Activated naive CD8-positive, alpha-beta T cell treated with anti-CD3 and anti-CD28 coated beads for 36 hours (primary cell): ENCODE data around the gene ZNF234. TPM values are rescaled to one million over a fixed set of nuclear protein-coding genes. Genes with fewer than 3 reads are reported as not detected.
"Not testable (repeated sequence)": the region's sequence is repeated elsewhere in the genome, so short reads cannot be mapped to it uniquely, and the experiment has no call there.

Experiments used
- DNase-seq: peaks from one replicate; pipeline ENCODE4 v3.0.0; 2021
- H3K27ac Mint-ChIP-seq: one replicate; pipeline ENCODE4 v1.8.0; 2022; ENCODE audit warnings: mild to moderate bottlenecking, moderate library complexity, mixed read lengths
- H3K27me3 Mint-ChIP-seq: one replicate; pipeline ENCODE4 v1.8.0; 2022; ENCODE audit warnings: mild to moderate bottlenecking, mixed read lengths
- H3K36me3 Mint-ChIP-seq: one replicate; pipeline ENCODE4 v1.8.0; 2021; ENCODE audit warnings: mild to moderate bottlenecking, mixed read lengths
- H3K4me1 Mint-ChIP-seq: one replicate; pipeline ENCODE4 v1.8.0; 2021; ENCODE audit warnings: mixed read lengths
- H3K4me3 Mint-ChIP-seq: one replicate; pipeline ENCODE4 v1.8.0; 2022; ENCODE audit warnings: mild to moderate bottlenecking, moderate library complexity, mixed read lengths
- H3K9me3 Mint-ChIP-seq: one replicate; pipeline ENCODE4 v1.8.0; 2022; ENCODE audit warnings: mixed read lengths
- total RNA-seq, 2 experiments: library from RNA; stranded (reverse); gene quantifications; one replicate each; pipeline ENCODE4 v1.2.3, GENCODE V29; 2021

ZNF234 gene
- total RNA-seq, 2 experiments from 2014 or later, result 6.9 to 7.0 TPM

DNA sequence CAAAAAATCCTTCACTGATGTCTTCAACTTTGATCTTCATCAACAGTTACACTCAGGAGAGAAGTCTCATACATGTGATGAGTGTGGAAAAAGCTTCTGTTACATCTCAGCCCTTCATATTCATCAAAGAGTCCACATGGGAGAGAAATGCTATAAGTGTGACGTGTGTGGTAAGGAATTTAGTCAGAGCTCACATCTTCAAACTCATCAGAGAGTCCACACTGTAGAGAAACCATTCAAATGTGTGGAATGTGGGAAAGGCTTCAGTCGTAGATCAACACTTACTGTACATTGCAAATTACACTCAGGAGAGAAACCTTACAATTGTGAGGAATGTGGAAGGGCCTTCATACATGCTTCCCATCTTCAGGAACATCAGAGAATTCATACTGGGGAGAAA lies 15.1 kb downstream of the ZNF234 start:
- no peak overlapping the region for H3K27ac Mint-ChIP-seq
- H3K36me3 Mint-ChIP-seq, result peaks cover 65% of the 10 kb centered on the region
- peaks cover 51% of the 10 kb centered on the region for H3K9me3 Mint-ChIP-seq
- no peak overlapping the region for H3K4me3 Mint-ChIP-seq
- no peak for DNase-seq
- H3K4me1 Mint-ChIP-seq, result no peaks in the 10 kb centered on the region
- no peaks in the 10 kb centered on the region for H3K27me3 Mint-ChIP-seq

DNA sequence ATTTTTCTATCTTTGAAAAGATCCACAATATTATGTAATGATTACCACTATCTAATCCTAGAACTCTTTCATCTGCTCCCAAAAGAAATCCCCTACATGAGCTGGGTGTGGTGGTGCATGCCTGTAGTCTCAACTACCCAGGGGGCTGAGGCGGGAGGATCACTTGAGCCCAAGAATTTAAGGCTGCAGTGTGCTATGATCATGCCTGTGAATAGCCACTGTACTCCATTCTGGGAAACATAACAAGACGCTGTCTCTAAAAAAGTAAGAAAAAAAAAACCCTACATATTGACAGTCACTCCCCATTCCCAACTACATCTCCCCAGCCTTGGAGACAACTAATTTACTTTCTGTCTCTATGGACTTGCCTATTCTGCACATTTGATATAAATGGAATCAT lies 22.4 kb downstream of the ZNF234 start:
- H3K27ac Mint-ChIP-seq, result no peak overlapping the region
- H3K4me3 Mint-ChIP-seq, result no peak overlapping the region
- DNase-seq, result no peak
- peaks cover 29% of the 10 kb centered on the region for H3K4me1 Mint-ChIP-seq
- peaks cover 34% of the 10 kb centered on the region for H3K36me3 Mint-ChIP-seq
- H3K9me3 Mint-ChIP-seq, result peaks cover 41% of the 10 kb centered on the region
- H3K27me3 Mint-ChIP-seq, result no peaks in the 10 kb centered on the region

DNA sequence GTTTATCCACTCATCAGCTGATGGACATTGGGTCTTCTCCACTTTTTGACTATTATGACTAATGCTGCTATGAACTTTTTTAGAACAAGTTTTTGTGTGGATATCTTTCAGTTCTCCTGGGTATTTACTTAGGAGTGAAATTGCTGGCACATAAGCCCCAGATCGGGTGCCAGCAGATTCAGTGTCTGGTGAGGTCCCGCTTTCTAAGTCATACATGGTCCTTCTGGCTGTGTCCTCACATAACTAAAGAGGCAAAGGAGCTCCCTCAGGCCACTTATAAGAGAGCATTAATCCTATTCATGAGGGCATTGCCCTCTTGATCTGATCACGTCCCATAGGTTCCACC lies 22.9 kb downstream of the ZNF234 start:
- Mint-ChIP-seq H3K4me1 (peaks cover 29% of the 10 kb centered on the region), H3K27me3 (no peaks in the 10 kb centered on the region), H3K27ac (peak overlapping the region; percentile 94), H3K36me3 (peaks cover 39% of the 10 kb centered on the region), H3K9me3 (peaks cover 43% of the 10 kb centered on the region), H3K4me3 (peak overlapping the region; percentile 91)
- DNase-seq, result no peak

DNA sequence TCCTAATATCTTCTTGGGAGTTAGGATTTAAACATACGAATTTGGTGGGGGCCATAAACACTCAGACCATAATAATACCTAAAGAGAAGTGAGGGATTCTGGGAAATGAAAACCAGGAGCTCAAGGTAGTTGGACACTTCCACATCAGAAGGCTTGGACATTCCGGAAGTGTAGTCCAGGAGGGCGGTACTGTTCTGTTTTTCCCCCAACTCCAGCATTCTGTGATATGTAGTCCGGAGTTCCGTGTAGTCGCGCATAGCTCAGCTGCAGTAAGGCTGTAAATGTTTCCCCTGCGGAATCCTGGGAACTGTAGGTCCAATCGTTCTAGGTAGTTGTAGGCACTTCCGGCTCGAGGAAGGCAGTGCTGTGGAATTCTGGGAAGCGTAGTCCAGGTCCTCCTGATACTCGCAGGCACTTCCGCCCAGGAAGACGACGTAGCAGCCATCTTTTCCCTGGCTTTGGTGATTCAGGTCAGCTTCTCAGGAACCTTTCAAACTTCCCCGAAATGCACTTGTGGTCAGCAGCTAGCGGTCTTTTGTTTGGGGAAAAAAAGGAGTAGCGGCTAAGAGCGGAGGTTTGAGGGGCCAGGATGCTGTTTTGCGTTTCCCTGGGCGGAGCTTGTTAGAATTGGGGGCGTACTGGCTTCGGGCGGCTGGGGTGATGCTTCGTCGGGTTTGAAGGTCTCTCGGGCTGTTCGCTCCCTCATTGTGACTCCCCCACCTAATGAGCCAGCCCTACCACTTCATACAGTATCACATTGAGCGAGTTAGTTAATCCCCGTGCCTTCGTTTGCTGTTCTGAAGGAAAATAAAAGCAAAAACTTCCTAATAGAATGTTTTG lies 23.5 kb downstream of the ZNF234 start, which contains the start of gene ZNF226:
ZNF226 (plus strand) TSS at position 428 of the 840 bp plus-strand sequence. CDS start 4,981 bp downstream, outside the sequence.
- Mint-ChIP-seq H3K4me3 (peak within 1 kb of the TSS; percentile 91), H3K27ac (peak within 1 kb of the TSS; percentile 94), H3K4me1 (peaks cover 29% of the 10 kb centered on the region), H3K36me3 (peaks cover 45% of the 10 kb centered on the region), H3K27me3 (no peaks in the 10 kb centered on the region), H3K9me3 (peaks cover 45% of the 10 kb centered on the region)
- DNase-seq, result peak; percentile 79

- Mint-ChIP-seq H3K36me3 (peaks cover 92% of the 10 kb centered on the region), H3K4me1 (peaks cover 20% of the 10 kb centered on the region), H3K9me3 (peaks cover 57% of the 10 kb centered on the region)
- H3K27me3 Mint-ChIP-seq, DNase-seq, H3K27ac Mint-ChIP-seq, H3K4me3 Mint-ChIP-seq: not testable (repeated sequence)
Observed at GRCh38 chr19:44170660-44171059, 29.3 kb downstream of the ZNF234 start.

GRCh38 chr19:44176590-44176989 lies 35.2 kb downstream of the ZNF234 start:
- no peak for DNase-seq
- Mint-ChIP-seq H3K36me3 (peaks cover 70% of the 10 kb centered on the region), H3K27ac (no peak overlapping the region), H3K9me3 (peaks cover 64% of the 10 kb centered on the region), H3K4me3 (no peak overlapping the region), H3K4me1 (no peaks in the 10 kb centered on the region), H3K27me3 (no peaks in the 10 kb centered on the region)

DNA sequence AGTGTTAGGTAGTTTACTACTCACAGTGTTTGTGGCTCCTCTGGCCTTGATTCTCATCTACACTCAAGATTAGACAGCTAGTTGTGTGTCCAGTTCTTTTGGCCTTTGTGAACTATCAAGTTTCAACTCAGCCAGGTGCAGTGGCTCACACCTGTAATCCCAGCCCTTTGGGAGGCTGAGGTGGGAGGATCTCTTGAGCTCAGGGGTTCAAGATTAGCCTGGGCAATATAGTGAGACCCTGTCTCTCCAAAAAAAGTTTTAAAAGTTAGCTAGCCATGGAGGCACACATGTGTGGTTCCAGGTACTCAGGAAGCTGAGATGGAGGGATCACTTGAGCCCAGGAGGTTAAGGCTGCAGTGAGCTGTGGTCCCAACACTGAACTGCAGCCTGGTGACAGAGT lies 39.6 kb downstream of the ZNF234 start:
- Mint-ChIP-seq H3K36me3 (peaks cover 26% of the 10 kb centered on the region), H3K27me3 (no peaks in the 10 kb centered on the region), H3K4me3 (no peak overlapping the region), H3K9me3 (peaks cover 52% of the 10 kb centered on the region), H3K27ac (no peak overlapping the region), H3K4me1 (no peaks in the 10 kb centered on the region)
- no peak for DNase-seq

GRCh38 chr19:44182145-44182544 lies 40.8 kb downstream of the ZNF234 start:
- no peak for DNase-seq
- Mint-ChIP-seq H3K36me3 (peaks cover 15% of the 10 kb centered on the region), H3K27ac (no peak overlapping the region), H3K9me3 (peaks cover 43% of the 10 kb centered on the region), H3K4me1 (no peaks in the 10 kb centered on the region), H3K27me3 (no peaks in the 10 kb centered on the region), H3K4me3 (no peak overlapping the region)

GRCh38 chr19:44190020-44190419 lies 48.7 kb downstream of the ZNF234 start:
- H3K36me3 Mint-ChIP-seq, result peaks cover 16% of the 10 kb centered on the region
- H3K27ac Mint-ChIP-seq, result no peak overlapping the region
- DNase-seq, result no peak
- no peak overlapping the region for H3K4me3 Mint-ChIP-seq
- H3K9me3 Mint-ChIP-seq, result peaks cover 41% of the 10 kb centered on the region
- no peaks in the 10 kb centered on the region for H3K27me3 Mint-ChIP-seq
- H3K4me1 Mint-ChIP-seq, result no peaks in the 10 kb centered on the region

- Mint-ChIP-seq H3K27me3 (no peaks in the 10 kb centered on the region), H3K27ac (no peak overlapping the region), H3K4me1 (no peaks in the 10 kb centered on the region), H3K36me3 (peaks cover 28% of the 10 kb centered on the region), H3K9me3 (peaks cover 50% of the 10 kb centered on the region), H3K4me3 (no peak overlapping the region)
- no peak for DNase-seq
Observed at GRCh38 chr19:44192127-44192526, 50.8 kb downstream of the ZNF234 start.

GRCh38 chr19:44196772-44197171 lies 55.4 kb downstream of the ZNF234 start:
- DNase-seq, result no peak
- H3K36me3 Mint-ChIP-seq, result peaks cover 22% of the 10 kb centered on the region
- no peak overlapping the region for H3K27ac Mint-ChIP-seq
- H3K9me3 Mint-ChIP-seq, result peaks cover 35% of the 10 kb centered on the region
- no peaks in the 10 kb centered on the region for H3K27me3 Mint-ChIP-seq
- no peak overlapping the region for H3K4me3 Mint-ChIP-seq
- no peaks in the 10 kb centered on the region for H3K4me1 Mint-ChIP-seq

DNA sequence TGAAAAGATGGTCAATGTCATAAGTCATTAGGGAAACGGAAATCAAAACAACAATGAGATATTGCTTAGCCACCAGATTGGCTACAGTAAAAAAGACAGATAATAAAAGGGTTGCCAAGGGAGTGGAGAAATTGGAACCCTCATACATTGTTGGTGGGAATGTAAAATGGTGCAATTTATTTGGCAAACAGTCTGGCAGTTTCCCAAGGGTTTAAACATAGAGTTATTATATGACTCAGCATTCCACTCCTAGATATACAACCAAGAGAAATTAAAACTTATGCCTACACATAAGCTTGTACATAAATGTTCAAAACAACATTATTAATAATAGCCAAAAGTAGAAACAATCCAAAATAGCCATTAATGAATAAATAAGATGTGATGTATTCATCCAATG lies 61.1 kb downstream of the ZNF234 start:
- Mint-ChIP-seq H3K4me3 (no peak overlapping the region), H3K36me3 (peaks cover 20% of the 10 kb centered on the region), H3K27ac (no peak overlapping the region), H3K27me3 (peaks cover 17% of the 10 kb centered on the region), H3K9me3 (peaks cover 22% of the 10 kb centered on the region), H3K4me1 (peaks cover 4% of the 10 kb centered on the region)
- no peak for DNase-seq

GRCh38 chr19:44202974-44203373 lies 61.6 kb downstream of the ZNF234 start:
- Mint-ChIP-seq H3K36me3 (peaks cover 20% of the 10 kb centered on the region), H3K9me3 (peaks cover 22% of the 10 kb centered on the region), H3K27me3 (peaks cover 17% of the 10 kb centered on the region), H3K4me3 (no peak overlapping the region), H3K27ac (no peak overlapping the region), H3K4me1 (peaks cover 4% of the 10 kb centered on the region)
- no peak for DNase-seq

GRCh38 chr19:44203877-44204276 lies 62.5 kb downstream of the ZNF234 start:
- DNase-seq, H3K27ac Mint-ChIP-seq, H3K4me1 Mint-ChIP-seq, H3K4me3 Mint-ChIP-seq: not testable (repeated sequence)
- Mint-ChIP-seq H3K27me3 (peaks cover 17% of the 10 kb centered on the region), H3K9me3 (peaks cover 22% of the 10 kb centered on the region), H3K36me3 (peaks cover 17% of the 10 kb centered on the region)

GRCh38 chr19:44204772-44205171 lies 63.4 kb downstream of the ZNF234 start:
- H3K9me3 Mint-ChIP-seq, result peaks cover 20% of the 10 kb centered on the region
- H3K27ac Mint-ChIP-seq, result no peak overlapping the region
- H3K4me3 Mint-ChIP-seq, result no peak overlapping the region
- H3K4me1 Mint-ChIP-seq, result peaks cover 5% of the 10 kb centered on the region
- H3K27me3 Mint-ChIP-seq, result peaks cover 17% of the 10 kb centered on the region
- no peak for DNase-seq
- H3K36me3 Mint-ChIP-seq, result peaks cover 18% of the 10 kb centered on the region
